HG02870 (cell line): ENCODE results near the gene MVB12B.
"Not testable (repeated sequence)": the region's sequence is repeated elsewhere in the genome, so short reads cannot be mapped to it uniquely, and the experiment has no call there.

Source experiments
- ATAC-seq: cut with Tn5 transposase; IDR thresholded peaks from one replicate; pipeline ENCODE4 v1.9.1; 2021; ENCODE audit warnings: mild to moderate bottlenecking, moderate library complexity; ENCODE audit not compliant: unreplicated experiment

Gene MVB12B

GRCh38 chr9:126326228-126327005 lies at the start of gene MVB12B:
Gene MVB12B (plus strand): TSS chr9:126326829. CDS start chr9:126326930, 101 bp downstream.
- ATAC-seq: no peak

GRCh38 chr9:126283799-126284465 lies 42.7 kb upstream of the MVB12B start:
- no peak for ATAC-seq

- ATAC-seq: not testable (repeated sequence)
These were observed 41.0 kb upstream of the MVB12B start for GRCh38 chr9:126285652-126286051.

GRCh38 chr9:126287166-126287866 lies 39.3 kb upstream of the MVB12B start:
- ATAC-seq: no peak

- no peak for ATAC-seq
These were observed 35.8 kb upstream of the MVB12B start for GRCh38 chr9:126290871-126291270.

GRCh38 chr9:126291925-126292324 lies 34.7 kb upstream of the MVB12B start:
- ATAC-seq: no peak

GRCh38 chr9:126292736-126293521 lies 33.7 kb upstream of the MVB12B start:
- no peak for ATAC-seq

- ATAC-seq: no peak
These were observed 33.1 kb upstream of the MVB12B start for GRCh38 chr9:126293522-126293889.

- no peak for ATAC-seq
These were observed 32.1 kb upstream of the MVB12B start for GRCh38 chr9:126294331-126295081.

- ATAC-seq: no peak
These were observed 31.5 kb upstream of the MVB12B start for GRCh38 chr9:126295082-126295477.

GRCh38 chr9:126295516-126295915 lies 31.1 kb upstream of the MVB12B start:
- ATAC-seq: no peak

GRCh38 chr9:126295936-126296600 lies 30.6 kb upstream of the MVB12B start:
- ATAC-seq: no peak

- ATAC-seq: no peak
These were observed 29.9 kb upstream of the MVB12B start for GRCh38 chr9:126296687-126297086.

- no peak for ATAC-seq
These were observed 29.0 kb upstream of the MVB12B start for GRCh38 chr9:126297661-126298060.

GRCh38 chr9:126298063-126298801 lies 28.4 kb upstream of the MVB12B start:
- no peak for ATAC-seq

GRCh38 chr9:126299706-126300276 lies 26.8 kb upstream of the MVB12B start:
- ATAC-seq: no peak

GRCh38 chr9:126301196-126301595 lies 25.4 kb upstream of the MVB12B start:
- no peak for ATAC-seq

GRCh38 chr9:126301985-126302603 lies 24.5 kb upstream of the MVB12B start:
- ATAC-seq: no peak
